Left ventricle myocardium superior (tissue), 1 donor: Measurements from ENCODE around the gene ACVR1. TPM values are rescaled to one million over a fixed set of nuclear protein-coding genes. Genes with fewer than 3 reads are reported as not detected.

Source experiments
- ATAC-seq: fragments of 200-7000 bp; cut with Tn5 transposase; one replicate; pipeline ENCODE4 v1.9.1; 2020; ENCODE audit warnings: mild to moderate bottlenecking, moderate library complexity
- DNase-seq: peaks from one replicate; pipeline ENCODE4 v3.0.0-alpha.2; 2020
- intact Hi-C: fragments of 100-400 bp; cut with micrococcal nuclease; formaldehyde crosslinking; loops from one replicate; pipeline ENCODE4 v1.11.0; 2022
- total RNA-seq: library from RNA; stranded (reverse); fragmentation: NEBNext Ultra II Directional; extraction: Animal tissue kit (Norgen Biotek cat#: 25700); gene quantifications from one replicate; pipeline ENCODE4 v1.2.1, GENCODE V29; 2021
- donor health status: DM: no; HTN: yes; CAD: no; lungs with severe emphysema.

The ACVR1 gene
- total RNA-seq, 1 donor from 2014 or later = 26.8 TPM

DNA sequence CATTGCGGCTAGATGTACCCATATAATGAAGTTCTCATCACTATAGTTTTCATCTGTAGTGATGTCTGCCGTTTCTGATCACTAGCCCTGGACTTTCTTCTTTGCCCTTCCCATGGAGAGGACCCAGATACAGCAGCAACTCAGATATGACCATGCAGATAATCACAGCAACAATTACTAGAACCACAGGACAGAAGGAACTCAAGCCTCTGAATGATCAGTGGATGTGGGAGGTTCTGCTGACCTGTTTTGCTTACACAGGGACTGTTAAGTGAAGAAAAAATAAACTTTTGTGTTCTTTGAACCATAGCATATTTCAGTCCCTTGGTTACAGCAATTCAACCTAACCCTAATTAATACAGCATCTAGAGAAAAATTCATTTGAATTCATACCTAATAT is 62.7 kb downstream of the ACVR1 start:
- ATAC-seq (no peak), DNase-seq (no peak)
- intact Hi-C loops = no loop called here

DNA sequence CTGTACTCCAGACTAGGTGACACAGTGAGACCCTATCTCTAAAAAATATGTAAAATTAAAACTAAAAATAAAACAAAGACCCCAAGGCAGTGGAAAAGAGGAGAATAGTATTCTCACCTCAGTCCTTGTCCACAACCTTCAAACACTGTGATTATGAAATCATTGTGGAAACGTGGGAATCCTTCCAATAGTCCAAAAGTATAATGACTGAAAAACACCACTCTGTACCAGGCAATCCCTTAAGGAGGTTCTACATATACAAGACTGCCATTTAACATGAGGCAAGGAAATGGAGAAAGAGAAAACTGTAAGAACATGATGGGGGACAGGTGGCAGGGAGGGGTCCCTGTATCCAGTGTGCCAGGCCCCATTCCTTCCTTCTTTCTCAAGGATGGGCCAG is 66.1 kb downstream of the ACVR1 start:
- intact Hi-C loops = no loop called here
- no peak for DNase-seq
- peak; percentile 64 for ATAC-seq

DNA sequence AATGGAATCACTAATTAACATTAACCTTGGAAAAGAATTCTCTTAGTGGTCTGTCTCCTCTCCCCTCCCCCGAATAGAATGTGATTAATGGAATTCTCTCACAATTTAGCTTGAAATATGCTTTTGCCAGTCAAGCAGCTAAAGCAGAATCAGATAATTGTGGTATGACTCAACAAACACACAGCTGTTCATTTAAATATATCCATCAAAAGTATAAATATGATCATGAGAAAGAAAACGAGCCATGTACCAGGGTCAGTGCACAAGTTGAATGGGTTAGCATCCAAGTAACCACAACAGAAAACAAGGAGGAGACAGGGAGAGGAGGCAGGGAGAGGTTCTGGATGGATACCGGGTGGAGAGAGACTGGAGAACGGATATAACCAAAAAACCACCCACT is 66.9 kb downstream of the ACVR1 start:
- DNase-seq (no peak), ATAC-seq (peak; percentile 18)
- intact Hi-C loops = no loop called here

DNA sequence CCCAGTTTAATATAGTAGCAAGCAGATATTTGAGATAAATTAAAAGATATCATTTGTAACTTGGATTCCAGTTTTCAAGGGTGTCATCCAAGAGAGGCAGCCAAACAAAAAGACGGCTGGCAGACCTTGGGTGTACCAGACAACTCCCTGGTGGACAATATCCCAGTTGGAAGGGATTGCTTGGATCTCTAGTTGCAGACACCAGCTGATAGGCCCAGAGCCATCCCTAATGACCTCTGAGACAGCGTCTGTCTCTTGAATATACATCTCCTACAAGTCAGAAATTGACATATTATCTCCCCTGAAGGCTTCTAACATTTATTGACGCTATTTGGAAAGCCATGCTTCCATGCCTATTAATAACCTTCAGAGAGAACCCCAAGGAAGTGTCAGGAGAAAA is 67.7 kb downstream of the ACVR1 start:
- DNase-seq (no peak), ATAC-seq (peak; percentile 77)
- intact Hi-C loops = no loop called here

DNA sequence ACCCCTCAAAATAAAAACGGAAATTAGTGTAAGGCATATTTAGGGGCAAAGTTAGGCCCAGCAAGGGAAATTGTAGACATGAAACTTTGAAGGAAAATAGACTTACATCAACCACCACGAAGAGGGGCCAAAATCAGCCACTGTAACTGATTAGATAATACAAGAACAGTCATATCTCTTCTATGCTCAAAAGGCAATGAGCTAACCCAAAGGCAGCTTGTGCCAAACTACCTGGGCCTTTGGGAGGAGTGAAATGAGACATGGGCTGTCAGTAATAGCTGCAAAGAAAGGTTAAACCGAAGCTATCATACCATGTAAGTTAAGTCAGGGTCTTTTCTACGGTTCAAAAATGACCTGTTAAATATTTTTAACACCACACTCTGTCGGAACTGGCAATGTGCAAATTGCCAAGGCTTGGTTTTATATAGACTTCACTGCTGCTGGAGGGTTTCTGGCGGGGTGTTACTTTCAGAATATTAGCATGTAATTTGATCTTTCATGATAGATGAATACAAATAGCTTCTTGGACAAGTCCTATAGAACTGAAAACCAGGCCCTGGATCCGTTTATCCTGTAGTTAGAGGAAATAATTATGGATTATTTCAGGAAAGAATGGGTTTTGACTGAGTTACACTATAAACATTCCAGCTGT is 69.6 kb downstream of the ACVR1 start:
- DNase-seq (no peak), ATAC-seq (no peak)
- intact Hi-C loops = no loop called here

DNA sequence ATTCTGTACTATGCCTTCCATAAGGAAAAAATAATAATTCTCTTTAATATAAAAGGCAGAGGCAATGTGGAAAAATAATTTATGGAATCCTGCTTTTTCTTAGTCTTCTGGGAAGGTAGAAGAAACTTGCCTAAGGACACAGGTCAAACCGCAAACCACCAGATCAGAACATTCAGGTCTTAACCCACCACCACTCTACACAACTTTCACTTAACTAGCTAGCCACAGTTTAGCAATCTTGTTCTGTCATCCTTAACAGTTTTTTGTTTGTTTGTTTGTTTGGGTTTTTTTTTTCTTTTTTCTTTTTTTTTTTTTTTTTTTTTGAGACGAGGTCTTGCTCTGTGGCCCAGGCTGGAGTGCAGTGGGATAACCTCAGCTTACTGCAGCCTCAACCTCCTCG is 70.6 kb downstream of the ACVR1 start:
- intact Hi-C loops = no loop called here
- DNase-seq (no peak), ATAC-seq (no peak)

DNA sequence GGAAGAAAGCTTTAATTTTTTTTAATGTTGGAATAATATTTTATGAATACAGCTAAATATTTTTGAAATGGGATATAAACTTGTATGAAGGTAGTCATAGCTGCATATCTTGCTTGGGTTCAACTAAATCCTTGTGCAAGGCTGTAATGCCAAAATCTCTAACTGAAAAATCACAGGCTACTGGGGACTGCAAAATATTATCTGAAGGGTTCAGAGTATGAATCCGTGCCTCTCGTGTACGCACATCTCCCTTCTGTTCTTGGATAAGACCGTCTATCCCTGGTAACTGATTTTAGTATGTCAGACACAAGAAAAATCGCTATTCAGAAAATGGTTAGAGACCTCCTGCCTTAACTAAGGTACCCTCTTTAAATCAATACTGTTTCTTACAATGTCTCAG is 71.8 kb downstream of the ACVR1 start:
- intact Hi-C loops = no loop called here
- ATAC-seq = no peak
- DNase-seq = no peak

DNA sequence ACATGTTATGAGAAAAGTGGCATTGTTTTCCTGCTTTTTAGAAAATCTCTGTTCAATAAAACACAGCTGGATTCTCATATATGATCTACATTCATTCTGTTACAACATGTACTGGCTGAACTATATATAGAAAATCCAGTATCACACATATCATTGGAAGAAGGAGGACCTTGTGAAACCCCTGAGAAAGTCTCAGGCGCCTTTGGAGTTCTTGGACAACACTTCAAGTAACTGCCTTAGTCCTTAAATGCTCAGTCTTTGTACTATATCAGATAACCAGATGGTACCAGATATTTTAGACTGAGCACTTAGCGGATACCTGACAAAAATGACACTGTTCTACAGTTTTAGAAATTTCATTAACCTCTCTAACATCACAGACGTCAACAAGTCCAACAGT is 72.2 kb downstream of the ACVR1 start:
- intact Hi-C loops = no loop called here
- ATAC-seq (no peak), DNase-seq (no peak)

DNA sequence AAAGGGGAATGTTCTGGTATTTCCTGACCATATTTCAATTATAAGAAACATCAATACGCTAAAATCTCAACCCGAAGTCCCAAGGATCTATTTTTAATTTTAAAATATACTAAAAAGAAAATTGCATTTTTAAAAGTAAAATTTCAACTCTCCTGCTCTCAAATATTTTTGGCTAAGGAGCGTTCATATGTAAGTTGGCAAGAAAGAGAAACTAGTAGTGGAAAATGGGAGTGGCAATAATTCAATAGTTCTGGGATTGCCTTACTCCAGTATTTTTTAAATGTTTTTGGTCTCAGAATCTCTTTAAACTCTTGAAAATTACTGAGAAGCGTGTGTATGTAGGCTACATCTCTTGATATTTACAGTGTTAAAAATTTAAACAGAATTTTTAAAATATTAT is 72.7 kb downstream of the ACVR1 start:
- ATAC-seq = no peak
- no peak for DNase-seq
- intact Hi-C loops = no loop called here

DNA sequence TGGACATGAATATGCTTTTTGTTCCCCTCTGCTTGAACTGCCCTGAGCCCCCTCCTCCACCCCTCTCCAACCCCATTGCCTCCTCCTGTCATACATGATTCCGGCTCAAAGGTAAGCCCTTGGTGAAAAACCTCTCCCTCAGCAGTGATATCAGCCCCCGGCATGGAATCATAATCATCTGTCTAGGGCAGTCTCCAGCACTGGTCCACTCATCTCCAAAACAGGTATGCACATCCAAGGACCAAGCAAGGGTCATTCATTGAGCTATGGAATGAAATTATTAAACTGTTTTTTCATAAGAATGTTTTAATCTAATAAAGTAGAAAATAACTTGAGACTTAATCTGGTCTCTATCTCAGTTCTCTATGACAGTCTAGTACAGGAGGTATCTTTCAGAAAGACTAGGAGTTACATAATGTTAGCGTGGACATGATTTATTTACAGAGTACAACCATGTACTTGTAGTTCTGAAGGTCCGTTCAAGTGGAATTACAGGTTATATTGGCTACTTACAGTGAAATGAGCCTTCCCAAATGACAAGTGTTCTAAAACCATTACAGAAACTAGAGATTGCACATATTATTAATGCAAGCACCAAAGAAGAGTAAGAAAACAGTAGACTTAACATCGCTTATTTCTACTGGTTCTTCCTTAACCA is 75.2 kb downstream of the ACVR1 start:
- ATAC-seq (no peak), DNase-seq (no peak)
- intact Hi-C loops = no loop called here

DNA sequence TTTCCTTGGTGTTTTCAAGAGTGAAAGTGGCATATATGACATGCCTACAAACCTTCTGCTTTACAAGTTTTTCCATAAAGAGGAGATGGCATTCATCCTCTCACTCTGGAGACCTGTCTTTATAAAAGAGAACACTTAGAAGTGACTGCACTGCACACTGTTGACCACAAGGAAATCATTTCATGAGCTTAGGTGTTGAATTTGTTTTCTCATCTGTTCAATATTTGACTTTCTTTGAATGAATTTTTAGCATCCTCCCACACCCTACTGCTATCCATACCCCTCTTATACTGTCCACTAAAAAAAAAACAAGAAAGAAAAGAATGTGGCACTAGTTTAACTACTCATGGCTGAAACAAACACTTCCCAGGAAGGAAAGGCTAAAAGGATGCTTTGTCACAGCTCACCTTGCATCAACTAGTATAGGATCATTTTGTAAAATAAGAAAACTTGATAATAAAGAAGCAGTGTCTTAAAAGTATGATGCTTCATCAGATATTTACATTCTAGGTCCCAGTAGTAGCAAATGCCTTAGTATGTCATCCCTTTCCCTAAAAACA is 83.0 kb downstream of the ACVR1 start:
- no peak for DNase-seq
- no peak for ATAC-seq
- intact Hi-C loops = no loop called here

DNA sequence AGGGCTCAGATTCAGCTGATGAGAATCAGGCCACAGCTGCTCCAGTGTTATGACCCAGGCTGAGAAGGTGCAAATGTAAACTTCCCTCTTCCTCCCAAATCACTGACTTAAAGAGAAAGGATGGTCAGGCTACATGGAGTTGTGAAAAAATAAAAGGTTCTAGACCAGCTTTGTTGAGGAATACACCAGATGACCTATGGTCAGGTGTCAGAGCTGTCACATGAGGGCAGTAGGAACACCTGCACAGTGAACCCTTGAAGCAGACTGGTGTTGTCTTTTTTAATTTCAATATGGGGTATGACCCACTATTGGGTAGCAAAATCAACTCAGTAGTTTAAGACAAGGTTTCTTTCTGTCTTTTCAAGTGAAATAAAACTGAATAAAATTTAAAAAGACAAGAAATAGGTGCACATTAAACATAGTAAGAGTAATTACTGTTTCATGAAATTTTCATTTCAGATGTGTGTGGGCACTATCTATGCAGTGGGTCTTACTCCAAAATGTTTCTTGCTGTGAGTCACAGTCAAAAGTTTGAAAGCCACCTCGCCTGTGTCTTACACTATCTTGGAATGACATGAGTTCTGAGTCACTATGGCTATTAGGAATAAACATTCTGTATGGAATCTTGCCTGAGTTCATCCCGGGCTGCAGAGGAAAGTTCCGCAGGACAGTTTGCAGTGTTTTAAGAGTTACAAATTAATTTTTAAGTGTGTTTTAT is 83.6 kb downstream of the ACVR1 start:
- intact Hi-C loops = no loop called here
- ATAC-seq (no peak), DNase-seq (no peak)

DNA sequence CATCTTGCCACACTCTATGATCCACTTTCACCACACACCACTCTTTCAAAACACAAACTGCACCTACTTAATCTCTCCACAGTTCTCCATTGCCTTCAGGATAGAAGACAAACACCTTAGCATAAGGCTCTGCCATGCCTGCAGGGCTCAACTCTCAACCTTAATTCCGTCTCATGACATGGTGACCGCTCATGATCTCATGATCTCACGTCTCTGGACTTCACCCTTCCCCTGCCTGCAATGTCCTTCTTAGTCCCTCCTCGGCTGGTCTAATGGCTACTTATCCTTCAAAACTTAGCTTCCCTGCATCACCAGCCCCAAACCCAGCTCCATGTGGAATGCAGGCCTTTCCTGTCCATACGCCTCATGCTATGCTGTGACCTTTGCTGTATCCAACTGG is 85.3 kb downstream of the ACVR1 start:
- peak; percentile 3 for ATAC-seq
- DNase-seq = no peak
- intact Hi-C loops = no loop called here

DNA sequence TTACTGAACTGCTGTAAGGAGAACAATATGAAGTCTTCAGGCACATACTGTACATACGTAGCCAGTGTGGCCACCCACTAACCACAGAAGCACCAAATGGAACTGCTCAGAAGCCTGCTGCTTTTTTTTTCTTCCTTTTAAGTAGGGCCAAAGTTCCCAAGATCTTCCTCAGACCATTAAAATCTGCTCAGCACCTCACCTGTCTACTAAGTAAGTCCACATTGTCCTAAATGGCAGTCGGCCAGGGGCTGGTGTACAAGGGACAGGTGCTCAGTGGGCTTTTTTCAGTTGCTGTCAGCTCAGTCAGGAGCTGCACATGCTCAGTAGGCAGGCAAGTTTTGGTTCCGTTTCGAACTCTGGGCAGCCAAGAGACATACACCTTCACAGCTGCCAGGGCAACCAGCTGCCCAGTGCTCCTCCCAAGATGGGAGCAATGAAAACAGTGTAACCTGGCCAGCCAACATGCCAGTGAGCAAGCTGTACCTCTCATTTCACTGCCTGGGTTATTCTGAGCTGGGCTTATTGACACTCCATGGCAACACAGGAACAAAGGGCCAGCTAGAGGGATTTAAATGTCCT is 86.1 kb downstream of the ACVR1 start:
- intact Hi-C loops = loop anchor here (10.0 kb wide), 1 partner anchor 85 kb away; the partner anchor contains the start of gene ACVR1
- peak; percentile 96 for ATAC-seq
- DNase-seq = peak; percentile 77

DNA sequence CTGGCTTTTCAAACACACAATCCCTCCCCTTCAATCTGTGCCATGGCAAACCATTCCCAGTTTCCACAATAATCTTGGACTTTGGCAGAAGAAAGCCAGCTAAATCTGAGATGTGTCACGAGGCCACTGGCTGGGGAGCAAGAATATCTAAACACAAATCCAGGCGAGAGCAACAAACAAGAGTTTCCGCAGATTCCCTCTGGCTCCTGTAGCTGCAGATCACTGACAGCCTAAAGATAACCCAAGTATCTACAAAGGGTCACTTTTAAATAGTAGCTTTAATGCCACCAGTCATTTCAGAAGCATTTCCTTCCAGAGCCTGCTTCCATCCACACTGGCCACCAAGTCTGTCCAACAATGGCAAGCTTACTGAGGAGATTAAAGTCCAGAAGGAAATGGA is 86.9 kb downstream of the ACVR1 start:
- intact Hi-C loops = loop anchor here (10.0 kb wide), 1 partner anchor 86 kb away; the partner anchor contains the start of gene ACVR1
- ATAC-seq (peak; percentile 53), DNase-seq (no peak)

DNA sequence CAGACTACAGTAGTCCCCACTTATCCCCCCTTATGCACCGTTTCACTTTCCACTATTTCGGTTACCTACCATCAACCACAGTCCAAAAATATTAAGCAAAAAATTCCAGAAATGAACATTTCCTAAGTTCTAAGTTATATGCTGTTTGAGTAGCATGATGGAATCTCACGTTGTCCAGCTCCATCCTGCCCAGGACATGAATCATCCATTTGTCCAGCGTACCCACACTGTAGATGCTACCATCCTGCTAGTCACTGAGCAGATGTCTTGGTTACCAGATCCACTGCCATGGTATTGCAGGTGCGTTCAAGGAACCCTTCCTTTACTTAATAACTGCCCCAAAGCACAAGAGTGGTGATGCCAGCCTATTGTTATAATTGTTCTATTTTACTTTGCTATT is 87.9 kb downstream of the ACVR1 start:
- DNase-seq (no peak), ATAC-seq (no peak)
- intact Hi-C loops = loop anchor here (10.0 kb wide), 1 partner anchor 87 kb away; the partner anchor contains the start of gene ACVR1

DNA sequence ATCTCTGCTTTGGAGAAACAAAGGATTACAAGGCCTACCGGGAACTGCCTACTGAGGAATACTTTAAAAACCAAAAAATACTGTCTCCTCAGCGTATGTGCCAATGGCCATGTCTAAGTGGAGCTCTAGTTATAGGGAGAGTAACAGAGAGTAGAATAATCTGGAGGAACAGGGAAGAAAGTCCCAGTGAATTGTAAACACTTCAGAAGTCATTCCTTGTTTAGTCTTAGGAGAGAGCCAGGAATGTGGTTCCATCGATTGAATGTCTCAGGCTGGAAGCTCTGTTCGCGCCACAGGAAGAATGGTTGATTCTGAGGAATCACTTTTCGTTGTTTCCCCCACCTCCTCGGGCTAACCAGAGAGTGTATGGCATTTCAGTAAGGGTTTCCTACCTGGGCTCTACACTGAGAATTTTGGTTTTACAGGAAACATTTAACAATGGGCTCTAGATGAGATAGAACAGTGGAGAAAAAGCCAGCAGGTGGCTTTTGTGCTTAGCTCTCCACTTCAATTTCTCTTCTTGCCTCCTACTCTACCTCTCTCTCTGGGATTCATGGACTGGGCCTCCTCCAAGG is 88.7 kb downstream of the ACVR1 start:
- intact Hi-C loops = loop anchor here (10.0 kb wide), 1 partner anchor 87 kb away; the partner anchor contains the start of gene ACVR1
- DNase-seq (no peak), ATAC-seq (no peak)

DNA sequence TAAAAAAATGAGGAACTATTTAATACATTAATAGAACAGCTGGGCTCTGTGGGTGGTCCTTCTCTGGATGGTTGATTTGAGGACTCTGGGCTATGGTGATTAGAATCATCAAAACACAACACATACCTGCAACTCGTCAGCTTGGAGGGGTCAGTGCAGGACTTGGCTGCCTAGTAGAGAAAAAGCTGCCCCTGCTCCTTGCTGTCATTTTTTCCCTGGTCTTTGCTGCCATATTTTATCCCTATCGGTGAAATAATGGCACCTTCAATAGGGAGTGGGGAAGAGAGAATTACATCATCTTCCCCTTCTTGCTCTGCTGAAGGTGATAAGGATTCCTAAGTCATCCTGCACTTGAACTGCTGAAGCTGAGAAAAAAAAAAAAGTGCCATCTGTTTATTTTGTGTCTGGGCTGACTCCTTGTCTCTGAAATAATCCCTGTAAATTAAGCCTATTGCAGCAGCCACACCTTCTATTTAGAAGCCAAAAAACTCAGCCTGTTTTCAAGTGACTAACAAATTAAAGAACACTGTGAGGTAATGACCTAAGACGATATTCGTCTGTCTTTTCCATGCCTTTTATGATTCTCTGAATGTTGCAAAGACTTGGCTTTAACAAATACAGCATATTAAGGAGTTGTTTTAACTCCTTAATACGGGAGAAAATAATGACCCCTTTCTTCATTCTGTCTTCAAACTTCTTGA is 89.3 kb downstream of the ACVR1 start:
- ATAC-seq (no peak), DNase-seq (no peak)
- intact Hi-C loops = loop anchor here (10.0 kb wide), 1 partner anchor 88 kb away; the partner anchor contains the start of gene ACVR1
